ENCODE results near the gene SFMBT2. TPM values are rescaled to one million over a fixed set of nuclear protein-coding genes. Genes with fewer than 3 reads are reported as not detected.

SFMBT2 gene
- total RNA-seq, 4 donors from 2014 or later: 2.6 to 26.4 (median 4.5) TPM

DNA sequence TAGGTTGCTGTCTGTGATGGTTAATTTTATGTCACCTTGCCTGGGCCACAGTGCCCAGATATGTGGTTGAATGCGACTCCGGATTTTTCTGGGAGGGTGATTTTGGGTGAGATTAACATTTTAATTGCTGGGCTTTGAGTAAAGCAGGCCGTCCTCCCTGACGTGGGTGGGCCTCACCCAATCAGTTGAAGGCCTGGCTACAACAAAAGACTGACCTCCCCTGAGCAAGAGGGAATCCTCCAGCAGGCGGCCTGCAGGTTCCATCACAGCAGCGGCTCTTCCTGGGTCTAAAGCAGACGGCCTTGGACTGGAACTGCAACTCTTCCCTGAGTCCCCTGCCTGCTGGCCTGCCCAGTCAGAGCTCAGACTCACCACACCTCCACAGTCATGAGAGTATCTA, 114.2 kb downstream of the SFMBT2 start:
- Histone ChIP-seq H3K9me3 (peaks cover 0 to 3% (median 0%) of the 10 kb centered on the region in 4 donors), H3K4me3 (no peak overlapping the region), H3K27me3 (no peaks in the 10 kb centered on the region), H3K4me1 (no peaks in the 10 kb centered on the region), H3K36me3 (no peaks in the 10 kb centered on the region), H3K27ac (no peak overlapping the region)
- TF ChIP-seq, protein P1, sequence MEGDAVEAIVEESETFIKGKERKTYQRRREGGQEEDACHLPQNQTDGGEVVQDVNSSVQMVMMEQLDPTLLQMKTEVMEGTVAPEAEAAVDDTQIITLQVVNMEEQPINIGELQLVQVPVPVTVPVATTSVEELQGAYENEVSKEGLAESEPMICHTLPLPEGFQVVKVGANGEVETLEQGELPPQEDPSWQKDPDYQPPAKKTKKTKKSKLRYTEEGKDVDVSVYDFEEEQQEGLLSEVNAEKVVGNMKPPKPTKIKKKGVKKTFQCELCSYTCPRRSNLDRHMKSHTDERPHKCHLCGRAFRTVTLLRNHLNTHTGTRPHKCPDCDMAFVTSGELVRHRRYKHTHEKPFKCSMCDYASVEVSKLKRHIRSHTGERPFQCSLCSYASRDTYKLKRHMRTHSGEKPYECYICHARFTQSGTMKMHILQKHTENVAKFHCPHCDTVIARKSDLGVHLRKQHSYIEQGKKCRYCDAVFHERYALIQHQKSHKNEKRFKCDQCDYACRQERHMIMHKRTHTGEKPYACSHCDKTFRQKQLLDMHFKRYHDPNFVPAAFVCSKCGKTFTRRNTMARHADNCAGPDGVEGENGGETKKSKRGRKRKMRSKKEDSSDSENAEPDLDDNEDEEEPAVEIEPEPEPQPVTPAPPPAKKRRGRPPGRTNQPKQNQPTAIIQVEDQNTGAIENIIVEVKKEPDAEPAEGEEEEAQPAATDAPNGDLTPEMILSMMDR (IDR thresholded peaks at IDR 0.05): no peak
- TF ChIP-seq POLR2A (IDR thresholded peaks at IDR 0.05): no peak
- DNase-seq: no peak

DNA sequence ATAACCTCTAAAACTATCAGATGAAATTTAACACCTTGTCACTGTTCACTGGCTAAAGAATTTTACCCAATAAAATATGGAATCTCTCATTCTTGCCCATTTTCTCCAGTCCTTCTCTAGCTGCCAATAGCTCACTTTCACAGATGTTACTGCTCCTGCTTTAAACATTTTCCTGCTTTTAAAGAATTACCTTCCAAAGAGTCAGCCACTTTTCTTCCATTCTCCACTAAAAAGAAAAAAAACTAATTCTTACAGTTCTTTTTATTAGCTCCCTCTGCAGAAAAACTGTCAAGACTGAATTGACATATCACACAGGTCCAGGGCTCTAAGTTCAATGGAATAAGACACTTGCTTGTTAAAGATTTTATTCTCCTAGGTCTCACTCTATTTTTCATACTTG, 114.8 kb downstream of the SFMBT2 start:
- TF ChIP-seq, protein P1 (IDR thresholded peaks at IDR 0.05): no peak
- TF ChIP-seq POLR2A (IDR thresholded peaks at IDR 0.05): no peak

DNA sequence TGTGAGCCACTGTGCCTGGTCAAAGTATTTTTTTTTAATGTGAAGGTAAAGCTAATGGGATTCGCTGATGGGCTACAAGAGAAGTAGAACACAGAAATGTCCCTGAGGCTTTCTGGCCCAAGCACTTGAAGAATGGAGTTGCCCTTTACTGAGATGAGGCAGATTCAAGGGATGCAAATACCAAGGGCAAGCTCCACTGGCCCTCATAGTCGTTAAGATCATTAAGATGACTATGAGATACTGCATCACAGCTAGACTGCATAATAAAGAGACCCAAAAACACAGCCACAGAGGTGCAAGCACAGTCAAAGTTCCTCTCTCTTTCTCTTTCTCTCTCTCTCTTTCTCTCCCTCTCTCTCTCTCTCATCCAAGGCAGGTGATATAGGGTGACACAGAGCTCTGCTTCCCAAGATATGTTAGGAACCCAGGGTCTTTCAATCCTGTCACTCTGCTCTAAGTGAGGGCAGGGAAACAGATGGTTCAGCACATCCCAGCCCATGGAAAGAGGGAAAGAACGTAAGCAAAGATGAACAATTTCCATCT, 117.4 kb downstream of the SFMBT2 start:
- H3K9me3 ChIP-seq: peaks cover 0 to 3% (median 0%) of the 10 kb centered on the region in 4 donors
- no peak for DNase-seq
- TF ChIP-seq, protein P1 (IDR thresholded peaks at IDR 0.05): no peak
- no peak for TF ChIP-seq POLR2A (IDR thresholded peaks at IDR 0.05)
- H3K27me3 ChIP-seq: no peaks in the 10 kb centered on the region
- H3K27ac ChIP-seq: no peak overlapping the region
- H3K4me1 ChIP-seq: no peaks in the 10 kb centered on the region
- H3K4me3 ChIP-seq: no peak overlapping the region
- no peaks in the 10 kb centered on the region for H3K36me3 ChIP-seq

More for the DNA sequence above, 114.8 kb downstream of the SFMBT2 start:
- Histone ChIP-seq H3K4me3 (no peak overlapping the region), H3K36me3 (no peaks in the 10 kb centered on the region), H3K27ac (no peak overlapping the region), H3K27me3 (no peaks in the 10 kb centered on the region), H3K4me1 (no peaks in the 10 kb centered on the region), H3K9me3 (peaks cover 0 to 3% (median 0%) of the 10 kb centered on the region in 4 donors)
- no peak for DNase-seq

DNA sequence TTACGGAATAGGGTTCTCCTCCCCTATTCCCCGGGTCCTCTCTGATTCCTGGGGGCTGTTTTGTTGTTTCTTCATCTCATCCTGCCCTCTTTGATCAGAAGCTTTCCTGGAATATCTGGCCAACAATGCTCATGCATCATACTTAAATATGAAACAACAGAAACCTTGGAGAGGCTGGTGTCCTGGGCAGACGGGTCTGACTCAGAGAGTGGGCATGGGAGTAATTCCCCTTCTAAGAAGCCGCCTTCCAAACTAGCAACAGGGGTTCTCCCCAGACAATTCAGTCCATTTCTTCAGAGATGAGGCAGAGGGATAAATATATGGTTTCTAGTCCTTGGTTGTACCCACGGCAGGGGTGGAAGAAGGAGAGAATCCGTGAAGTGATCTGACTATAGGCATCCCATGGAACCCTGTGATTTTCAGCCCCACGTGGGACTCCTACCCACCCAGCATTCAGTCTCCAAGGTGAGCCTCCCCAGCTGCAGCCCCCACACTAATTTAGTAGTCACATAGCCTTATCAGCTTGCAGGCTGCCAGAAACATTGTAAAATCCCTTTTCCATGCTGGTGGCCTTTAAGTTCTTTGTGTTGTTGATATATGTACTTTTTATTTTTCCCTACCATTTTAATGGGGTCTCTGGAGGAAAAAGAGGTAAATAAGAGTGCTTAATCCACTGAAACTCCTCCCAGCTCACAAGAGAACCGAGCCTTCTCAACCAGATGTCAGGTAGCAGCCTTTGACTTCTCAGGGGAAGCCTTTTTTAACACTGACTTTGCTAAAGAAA, 119.2 kb downstream of the SFMBT2 start:
- no peak overlapping the region for H3K27ac ChIP-seq
- no peak for TF ChIP-seq POLR2A (IDR thresholded peaks at IDR 0.05)
- TF ChIP-seq, protein P1 (IDR thresholded peaks at IDR 0.05): no peak
- H3K4me3 ChIP-seq: no peak overlapping the region
- peaks cover 0 to under 1% (median 0%) of the 10 kb centered on the region in 4 donors for H3K9me3 ChIP-seq
- no peaks in the 10 kb centered on the region for H3K36me3 ChIP-seq
- H3K4me1 ChIP-seq: no peaks in the 10 kb centered on the region
- no peaks in the 10 kb centered on the region for H3K27me3 ChIP-seq
- no peak for DNase-seq

DNA sequence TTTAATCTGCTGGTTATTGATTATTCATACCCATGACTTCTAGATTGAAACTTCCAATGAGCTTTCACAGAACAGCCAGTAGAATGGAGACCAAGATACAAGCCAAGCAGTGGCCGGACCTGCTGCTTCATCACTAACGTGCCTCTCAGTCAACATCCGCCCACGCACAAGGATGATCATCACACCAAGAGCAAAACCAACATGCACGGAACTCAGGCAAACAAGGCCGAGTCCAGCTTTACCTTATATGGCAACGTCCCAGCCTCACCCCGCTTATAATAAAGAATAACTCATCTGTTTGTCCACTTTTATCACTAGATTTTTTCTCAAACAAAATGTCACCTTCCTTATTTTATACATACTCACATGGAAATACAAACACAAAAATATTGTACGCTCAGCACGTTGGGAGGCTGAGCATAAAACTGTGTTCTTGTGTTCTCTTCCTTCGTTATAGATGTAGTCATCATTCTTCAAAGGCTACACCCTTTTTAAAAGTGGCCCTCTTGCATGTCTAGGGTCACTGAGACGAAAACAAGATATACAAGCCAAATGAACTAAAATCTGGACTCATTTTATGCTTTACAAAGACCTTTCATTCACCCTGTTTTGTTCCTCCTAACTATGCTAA, 122.7 kb downstream of the SFMBT2 start:
- TF ChIP-seq POLR2A (IDR thresholded peaks at IDR 0.05): no peak
- TF ChIP-seq, protein P1 (IDR thresholded peaks at IDR 0.05): no peak
- H3K27ac ChIP-seq: no peak overlapping the region
- H3K4me3 ChIP-seq: no peak overlapping the region
- no peaks in the 10 kb centered on the region for H3K4me1 ChIP-seq
- no peaks in the 10 kb centered on the region for H3K36me3 ChIP-seq
- H3K27me3 ChIP-seq: no peaks in the 10 kb centered on the region
- DNase-seq: no peak
- H3K9me3 ChIP-seq: no peaks in the 10 kb centered on the region
